Activated CD8-positive, alpha-beta T cell treated with anti-CD3 and anti-CD28 coated beads for 36 hours (primary cell): ENCODE data around the gene MOCS1. TPM values are rescaled to one million over a fixed set of nuclear protein-coding genes. Genes with fewer than 3 reads are reported as not detected.

Source experiments
- ATAC-seq: fragments of 200-7000 bp; cut with Tn5 transposase; one replicate; pipeline ENCODE4 v1.10.0; 2021; ENCODE audit warnings: mild to moderate bottlenecking, moderate library complexity
- CTCF ChIA-PET: fragments of 350-600 bp; sonication (Branson Sonifier 250); formaldehyde crosslinking; loops from one replicate; lab custom pipeline; 2021; ENCODE audit warnings: antibody characterized with exemption; lab: Charles Lee
- POLR2A ChIA-PET: fragments of 350-600 bp; sonication (Branson Sonifier 250); formaldehyde crosslinking; loops from one replicate; lab custom pipeline; 2021; ENCODE audit warnings: antibody characterized with exemption; lab: Charles Lee
- DNase-seq: peaks from one replicate; pipeline ENCODE4 v3.0.0-alpha.2; 2020
- H3K27ac Mint-ChIP-seq: one replicate; pipeline ENCODE4 v1.8.0; 2021; ENCODE audit warnings: mild to moderate bottlenecking, mixed read lengths
- H3K27me3 Mint-ChIP-seq: one replicate; pipeline ENCODE4 v1.8.0; 2021; ENCODE audit warnings: mixed read lengths
- H3K36me3 Mint-ChIP-seq: one replicate; pipeline ENCODE4 v1.8.0; 2021; ENCODE audit warnings: low read depth, mixed read lengths
- H3K4me1 Mint-ChIP-seq: one replicate; pipeline ENCODE4 v1.8.0; 2021; ENCODE audit warnings: low read depth, mixed read lengths
- H3K4me3 Mint-ChIP-seq: one replicate; pipeline ENCODE4 v1.8.0; 2021; ENCODE audit warnings: mild to moderate bottlenecking, moderate library complexity, mixed read lengths
- H3K9me3 Mint-ChIP-seq: one replicate; pipeline ENCODE4 v1.8.0; 2021; ENCODE audit warnings: mixed read lengths
- intact Hi-C: fragments of 100-400 bp; cut with micrococcal nuclease; formaldehyde crosslinking; loops from one replicate; pipeline ENCODE4 v1.10.0; 2022
- total RNA-seq, 2 experiments: library from RNA; stranded (reverse); gene quantifications; one replicate each; pipeline ENCODE4 v1.2.3, GENCODE V29; 2021
- TF ChIP-seq, protein P1 (sequence below): fragments of 200-600 bp; IDR thresholded peaks from one replicate; pipeline ENCODE4 v1.8.0; 2022; ENCODE audit warnings: antibody characterized with exemption, mild to moderate bottlenecking

The MOCS1 gene
- total RNA-seq, 2 experiments from 2014 or later, result 1.5 to 1.8 TPM

DNA sequence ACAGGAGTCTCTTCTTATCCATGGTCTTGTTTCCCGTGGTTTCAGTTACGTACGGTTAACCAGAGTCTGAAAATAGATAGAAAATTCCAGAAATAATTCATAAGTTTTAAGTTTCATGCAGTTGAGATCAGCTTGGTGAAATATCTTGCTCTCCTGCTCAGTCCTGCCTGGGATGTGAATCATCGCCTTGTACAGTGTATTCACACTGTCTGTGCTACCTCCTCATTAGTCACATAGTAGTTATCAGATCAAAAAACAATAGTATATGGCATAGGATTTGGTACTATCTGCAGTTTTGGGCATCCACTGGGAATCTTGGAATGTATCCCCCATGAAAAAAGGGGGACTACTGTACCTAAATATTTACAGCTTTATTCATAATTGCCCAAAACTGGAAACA is 22.7 kb upstream of the MOCS1 start:
- Mint-ChIP-seq H3K4me3 (no peak overlapping the region), H3K27me3 (peaks cover 1% of the 10 kb centered on the region), H3K9me3 (no peaks in the 10 kb centered on the region), H3K4me1 (no peaks in the 10 kb centered on the region), H3K27ac (no peak overlapping the region), H3K36me3 (no peaks in the 10 kb centered on the region)
- ChIA-PET POLR2A (no interaction called here), CTCF (no interaction called here)
- TF ChIP-seq, protein P1, sequence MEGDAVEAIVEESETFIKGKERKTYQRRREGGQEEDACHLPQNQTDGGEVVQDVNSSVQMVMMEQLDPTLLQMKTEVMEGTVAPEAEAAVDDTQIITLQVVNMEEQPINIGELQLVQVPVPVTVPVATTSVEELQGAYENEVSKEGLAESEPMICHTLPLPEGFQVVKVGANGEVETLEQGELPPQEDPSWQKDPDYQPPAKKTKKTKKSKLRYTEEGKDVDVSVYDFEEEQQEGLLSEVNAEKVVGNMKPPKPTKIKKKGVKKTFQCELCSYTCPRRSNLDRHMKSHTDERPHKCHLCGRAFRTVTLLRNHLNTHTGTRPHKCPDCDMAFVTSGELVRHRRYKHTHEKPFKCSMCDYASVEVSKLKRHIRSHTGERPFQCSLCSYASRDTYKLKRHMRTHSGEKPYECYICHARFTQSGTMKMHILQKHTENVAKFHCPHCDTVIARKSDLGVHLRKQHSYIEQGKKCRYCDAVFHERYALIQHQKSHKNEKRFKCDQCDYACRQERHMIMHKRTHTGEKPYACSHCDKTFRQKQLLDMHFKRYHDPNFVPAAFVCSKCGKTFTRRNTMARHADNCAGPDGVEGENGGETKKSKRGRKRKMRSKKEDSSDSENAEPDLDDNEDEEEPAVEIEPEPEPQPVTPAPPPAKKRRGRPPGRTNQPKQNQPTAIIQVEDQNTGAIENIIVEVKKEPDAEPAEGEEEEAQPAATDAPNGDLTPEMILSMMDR, result no peak
- DNase-seq (no peak), ATAC-seq (no peak)
- intact Hi-C loops, result no loop called here

DNA sequence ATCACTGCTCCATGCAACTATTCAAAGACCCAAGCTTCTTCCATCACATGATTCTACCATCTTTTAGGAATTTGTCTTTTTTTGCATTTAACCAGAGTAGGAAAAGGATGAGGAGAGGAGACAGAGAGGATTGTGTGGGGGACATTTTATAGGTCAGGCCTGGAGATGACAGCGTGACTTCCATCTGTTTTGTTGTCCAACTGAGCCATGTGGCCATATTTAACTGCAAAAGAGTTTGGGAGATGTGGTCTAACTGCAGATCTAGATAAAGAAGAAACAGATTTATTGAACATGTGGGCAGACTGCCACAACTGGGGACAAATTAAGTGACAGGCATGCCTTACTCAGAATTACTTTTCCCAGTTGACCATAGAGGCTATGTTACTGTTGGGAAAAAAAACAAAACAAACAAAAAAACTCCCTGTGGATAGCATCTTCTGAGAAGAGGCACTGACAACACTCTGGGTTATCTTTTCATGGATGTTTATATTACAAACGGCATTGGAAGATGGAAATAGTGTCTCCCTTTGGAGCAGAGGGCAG is 18.9 kb upstream of the MOCS1 start:
- H3K4me1 Mint-ChIP-seq, result no peaks in the 10 kb centered on the region
- no peaks in the 10 kb centered on the region for H3K9me3 Mint-ChIP-seq
- CTCF ChIA-PET, result no interaction called here
- no peaks in the 10 kb centered on the region for H3K27me3 Mint-ChIP-seq
- H3K4me3 Mint-ChIP-seq, result no peak overlapping the region
- H3K27ac Mint-ChIP-seq, result no peak overlapping the region
- DNase-seq (no peak), ATAC-seq (no peak)
- intact Hi-C loops, result no loop called here
- POLR2A ChIA-PET, result no interaction called here
- no peaks in the 10 kb centered on the region for H3K36me3 Mint-ChIP-seq
- TF ChIP-seq, protein P1, result no peak

DNA sequence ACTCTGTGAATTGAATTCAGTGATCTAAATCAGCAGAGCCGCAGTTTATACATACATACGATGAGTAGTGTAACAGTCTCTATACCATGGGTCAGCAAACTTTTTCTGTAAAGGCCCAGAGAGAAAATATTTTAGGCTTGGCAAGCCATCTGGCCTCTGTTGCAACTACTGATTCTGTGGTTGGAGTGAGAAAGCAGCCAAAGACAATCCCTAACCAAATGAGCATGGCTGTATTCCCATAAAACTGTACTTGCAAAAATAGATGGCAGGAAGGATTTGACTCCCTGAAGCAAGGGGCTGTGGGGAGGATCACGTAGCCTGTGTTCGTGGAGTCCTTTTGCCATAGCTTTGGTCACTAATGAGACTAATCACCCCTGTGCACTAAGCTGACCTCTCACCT is 17.9 kb upstream of the MOCS1 start:
- Mint-ChIP-seq H3K27ac (no peak overlapping the region), H3K36me3 (no peaks in the 10 kb centered on the region), H3K4me3 (no peak overlapping the region), H3K4me1 (no peaks in the 10 kb centered on the region), H3K9me3 (no peaks in the 10 kb centered on the region), H3K27me3 (no peaks in the 10 kb centered on the region)
- ChIA-PET CTCF (no interaction called here), POLR2A (no interaction called here)
- ATAC-seq (no peak), DNase-seq (no peak)
- TF ChIP-seq, protein P1, result no peak
- intact Hi-C loops, result no loop called here

DNA sequence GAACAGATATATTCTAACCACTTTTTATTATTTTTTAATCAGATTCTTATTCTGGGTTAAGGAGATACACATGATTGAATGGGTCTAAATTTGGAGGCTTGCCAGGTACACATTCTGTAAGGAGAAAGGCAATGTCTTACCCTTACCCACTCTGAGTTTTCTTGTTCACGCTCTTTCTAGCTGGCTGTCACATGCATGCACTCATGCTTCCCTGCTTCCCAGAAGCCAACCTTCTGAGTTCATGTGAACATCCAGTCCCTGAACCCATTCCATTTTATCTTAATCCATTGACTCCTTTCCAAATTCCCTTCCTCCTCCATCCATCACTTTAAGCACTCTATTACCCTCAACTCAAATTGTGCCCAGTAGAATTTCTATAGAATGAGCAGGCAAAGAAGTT is 17.5 kb upstream of the MOCS1 start:
- Mint-ChIP-seq H3K4me1 (no peaks in the 10 kb centered on the region), H3K9me3 (no peaks in the 10 kb centered on the region), H3K27ac (no peak overlapping the region), H3K27me3 (no peaks in the 10 kb centered on the region), H3K4me3 (no peak overlapping the region), H3K36me3 (no peaks in the 10 kb centered on the region)
- ChIA-PET CTCF (no interaction called here), POLR2A (no interaction called here)
- TF ChIP-seq, protein P1, result no peak
- intact Hi-C loops, result no loop called here
- no peak for DNase-seq
- ATAC-seq, result no peak

DNA sequence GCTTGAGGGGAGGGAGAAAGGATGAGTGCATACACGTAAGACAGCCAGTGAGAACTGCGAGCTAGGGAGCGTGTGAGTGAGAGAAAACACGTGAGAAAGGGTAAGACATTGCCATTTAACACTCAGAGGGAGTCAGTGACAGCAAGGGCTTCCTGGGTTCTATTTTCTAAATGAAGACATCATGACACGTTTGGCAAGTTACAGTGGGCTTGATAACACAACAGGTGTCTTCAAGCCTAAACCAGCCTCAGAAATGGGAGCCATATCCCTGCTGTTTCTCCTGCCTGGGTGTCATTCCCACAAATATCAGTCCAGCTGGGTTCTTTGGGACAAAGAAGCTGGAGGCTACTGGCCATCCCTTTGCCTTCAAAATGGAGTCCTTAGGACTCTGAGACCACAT is 16.9 kb upstream of the MOCS1 start:
- Mint-ChIP-seq H3K27me3 (peaks cover 1% of the 10 kb centered on the region), H3K27ac (no peak overlapping the region), H3K36me3 (no peaks in the 10 kb centered on the region), H3K4me1 (no peaks in the 10 kb centered on the region), H3K9me3 (no peaks in the 10 kb centered on the region), H3K4me3 (no peak overlapping the region)
- intact Hi-C loops, result no loop called here
- TF ChIP-seq, protein P1, result no peak
- DNase-seq, result no peak
- ATAC-seq, result no peak
- POLR2A ChIA-PET, result no interaction called here
- CTCF ChIA-PET, result no interaction called here
